AG10803 (cell line): ENCODE results near the gene REEP2.

Experiments used
- DNase-seq: peaks from one replicate; pipeline ENCODE4 v3.0.0; 2010; ENCODE audit warnings: low read depth
- H3K4me3 ChIP-seq: 2 replicates; pipeline ENCODE4 v1.5.1; 2011; ENCODE audit warnings: mild to moderate bottlenecking, low read length, control low read depth
- TF ChIP-seq, protein P1 (sequence below): conservative IDR thresholded peaks from 2 replicates; pipeline ENCODE4 v1.5.1; 2011; ENCODE audit warnings: mild to moderate bottlenecking, low read length, control low read depth, inconsistent platforms

The REEP2 gene

DNA sequence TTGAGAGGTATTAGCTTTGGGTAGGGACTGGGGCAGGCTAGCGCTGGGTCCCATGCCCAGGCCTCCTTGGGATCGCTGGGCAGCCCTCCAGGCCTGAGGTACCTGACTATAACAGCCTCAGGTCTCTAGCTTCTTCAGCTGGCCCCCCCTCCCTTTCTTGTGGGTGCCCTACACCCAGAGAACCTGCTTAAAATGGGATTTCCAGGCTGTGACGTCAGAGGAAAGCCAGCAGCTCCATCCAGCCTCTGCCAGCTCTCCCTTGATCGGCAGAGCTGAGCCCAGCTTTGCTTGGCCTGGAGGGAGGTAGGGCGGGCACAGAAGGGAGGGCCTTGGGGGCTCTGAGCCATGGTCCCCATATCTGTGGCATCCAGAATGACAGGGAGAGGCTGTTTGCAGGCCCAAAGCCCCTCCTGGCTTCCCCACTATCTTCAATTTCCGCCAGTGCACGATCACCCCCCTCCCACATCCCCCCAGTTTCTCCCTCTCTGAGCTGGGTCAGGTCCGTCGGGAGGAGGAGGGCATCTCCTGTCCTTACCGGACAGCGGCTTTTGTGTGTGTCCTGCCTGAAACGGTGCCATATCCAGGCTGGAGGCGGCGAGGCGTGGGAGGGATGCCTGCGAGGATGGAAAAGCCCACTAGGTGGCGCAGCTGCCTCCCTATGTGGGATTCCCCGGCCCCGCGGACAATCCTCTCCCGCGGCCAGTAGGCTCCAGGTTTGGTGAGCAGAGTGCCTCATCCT, 10.8 kb downstream of the REEP2 start:
- DNase-seq = peak; percentile 76
- 0 out of 2 replicates have a peak overlapping the region, but pooled peaks have one; percentile 9 for H3K4me3 ChIP-seq
- TF ChIP-seq, protein P1, sequence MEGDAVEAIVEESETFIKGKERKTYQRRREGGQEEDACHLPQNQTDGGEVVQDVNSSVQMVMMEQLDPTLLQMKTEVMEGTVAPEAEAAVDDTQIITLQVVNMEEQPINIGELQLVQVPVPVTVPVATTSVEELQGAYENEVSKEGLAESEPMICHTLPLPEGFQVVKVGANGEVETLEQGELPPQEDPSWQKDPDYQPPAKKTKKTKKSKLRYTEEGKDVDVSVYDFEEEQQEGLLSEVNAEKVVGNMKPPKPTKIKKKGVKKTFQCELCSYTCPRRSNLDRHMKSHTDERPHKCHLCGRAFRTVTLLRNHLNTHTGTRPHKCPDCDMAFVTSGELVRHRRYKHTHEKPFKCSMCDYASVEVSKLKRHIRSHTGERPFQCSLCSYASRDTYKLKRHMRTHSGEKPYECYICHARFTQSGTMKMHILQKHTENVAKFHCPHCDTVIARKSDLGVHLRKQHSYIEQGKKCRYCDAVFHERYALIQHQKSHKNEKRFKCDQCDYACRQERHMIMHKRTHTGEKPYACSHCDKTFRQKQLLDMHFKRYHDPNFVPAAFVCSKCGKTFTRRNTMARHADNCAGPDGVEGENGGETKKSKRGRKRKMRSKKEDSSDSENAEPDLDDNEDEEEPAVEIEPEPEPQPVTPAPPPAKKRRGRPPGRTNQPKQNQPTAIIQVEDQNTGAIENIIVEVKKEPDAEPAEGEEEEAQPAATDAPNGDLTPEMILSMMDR = peak; percentile 85

- DNase-seq = no peak
- TF ChIP-seq, protein P1 = no peak
- H3K4me3 ChIP-seq = no peak overlapping the region
Observed at GRCh38 chr5:138450971-138451370, 12.1 kb downstream of the REEP2 start.

- no peak overlapping the region for H3K4me3 ChIP-seq
- DNase-seq = no peak
- TF ChIP-seq, protein P1 = no peak
Observed at GRCh38 chr5:138452720-138453119, 13.9 kb downstream of the REEP2 start.

GRCh38 chr5:138453590-138453989, 14.7 kb downstream of the REEP2 start:
- H3K4me3 ChIP-seq = no peak overlapping the region
- no peak for DNase-seq
- TF ChIP-seq, protein P1 = no peak

DNA sequence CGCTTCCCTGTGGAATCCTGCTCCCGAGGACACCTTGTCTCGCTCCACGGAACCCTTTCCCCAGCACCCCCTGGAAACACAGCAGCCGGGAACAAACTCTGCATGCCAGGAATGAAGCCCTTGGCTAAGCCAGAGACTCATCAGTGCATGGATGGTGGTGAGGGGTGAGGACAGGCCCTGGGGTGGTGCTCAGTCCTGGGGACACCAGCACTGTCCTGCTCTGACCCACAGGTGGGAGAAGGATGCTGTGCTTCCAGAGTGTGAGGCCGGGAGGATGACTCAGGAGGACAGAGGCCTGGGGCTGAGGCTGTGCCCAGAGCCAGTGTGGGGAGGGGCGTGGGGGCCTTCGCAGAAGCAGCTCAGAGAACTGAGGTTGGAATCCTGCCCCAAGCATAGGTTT, 15.3 kb downstream of the REEP2 start:
- no peak for DNase-seq
- H3K4me3 ChIP-seq = no peak overlapping the region
- TF ChIP-seq, protein P1 = no peak

DNA sequence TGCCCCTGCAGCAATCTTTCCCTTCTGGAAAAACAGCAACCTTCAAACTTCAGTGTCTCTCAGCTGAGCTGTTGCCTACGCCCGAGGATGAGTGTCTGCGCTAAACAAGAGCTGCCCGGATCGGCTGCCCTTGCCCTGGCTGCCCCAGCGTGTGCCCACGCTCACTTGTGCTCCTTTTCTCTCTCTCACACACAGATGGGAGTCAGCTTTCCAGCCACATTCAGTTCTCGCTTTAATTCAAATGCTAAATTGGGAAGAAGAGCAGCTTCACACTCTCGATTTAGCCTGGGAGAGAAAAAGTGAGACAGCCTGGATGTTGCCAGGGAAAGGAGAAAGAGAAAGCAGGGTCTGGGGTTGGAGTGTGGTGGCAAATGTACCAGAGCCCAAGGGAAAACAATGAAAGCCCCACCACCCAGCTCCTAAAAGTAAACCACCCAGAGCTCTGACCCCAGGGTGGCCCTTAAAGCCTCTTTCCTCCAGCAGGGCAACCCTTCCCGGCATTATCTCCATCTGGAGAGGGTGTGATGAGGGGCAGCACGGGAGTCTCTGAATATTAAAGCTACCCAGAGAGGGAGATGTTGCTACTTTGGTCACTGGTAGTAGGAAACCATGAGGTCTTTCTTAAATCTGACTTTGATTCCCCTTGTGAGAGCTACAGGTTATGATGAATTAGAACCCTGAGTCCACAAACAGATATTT, 16.5 kb downstream of the REEP2 start:
- TF ChIP-seq, protein P1 = no peak
- no peak overlapping the region for H3K4me3 ChIP-seq
- DNase-seq = no peak
